Activated CD8-positive, alpha-beta T cell treated with anti-CD3 and anti-CD28 coated beads for 36 hours (primary cell): ENCODE data around the gene DLGAP1. TPM values are rescaled to one million over a fixed set of nuclear protein-coding genes. Genes with fewer than 3 reads are reported as not detected.

Experiments
- ATAC-seq: fragments of 200-7000 bp; cut with Tn5 transposase; one replicate; pipeline ENCODE4 v1.10.0; 2021; ENCODE audit warnings: mild to moderate bottlenecking, moderate library complexity
- CTCF ChIA-PET: fragments of 350-600 bp; sonication (Branson Sonifier 250); formaldehyde crosslinking; loops from one replicate; lab custom pipeline; 2021; ENCODE audit warnings: antibody characterized with exemption; lab: Charles Lee
- POLR2A ChIA-PET: fragments of 350-600 bp; sonication (Branson Sonifier 250); formaldehyde crosslinking; loops from one replicate; lab custom pipeline; 2021; ENCODE audit warnings: antibody characterized with exemption; lab: Charles Lee
- DNase-seq: peaks from one replicate; pipeline ENCODE4 v3.0.0-alpha.2; 2020
- H3K27ac Mint-ChIP-seq: one replicate; pipeline ENCODE4 v1.8.0; 2021; ENCODE audit warnings: mild to moderate bottlenecking, mixed read lengths
- H3K27me3 Mint-ChIP-seq: one replicate; pipeline ENCODE4 v1.8.0; 2021; ENCODE audit warnings: mixed read lengths
- H3K36me3 Mint-ChIP-seq: one replicate; pipeline ENCODE4 v1.8.0; 2021; ENCODE audit warnings: low read depth, mixed read lengths
- H3K4me1 Mint-ChIP-seq: one replicate; pipeline ENCODE4 v1.8.0; 2021; ENCODE audit warnings: low read depth, mixed read lengths
- H3K4me3 Mint-ChIP-seq: one replicate; pipeline ENCODE4 v1.8.0; 2021; ENCODE audit warnings: mild to moderate bottlenecking, moderate library complexity, mixed read lengths
- H3K9me3 Mint-ChIP-seq: one replicate; pipeline ENCODE4 v1.8.0; 2021; ENCODE audit warnings: mixed read lengths
- intact Hi-C: fragments of 100-400 bp; cut with micrococcal nuclease; formaldehyde crosslinking; loops from one replicate; pipeline ENCODE4 v1.10.0; 2022
- total RNA-seq, 2 experiments: library from RNA; stranded (reverse); gene quantifications; one replicate each; pipeline ENCODE4 v1.2.3, GENCODE V29; 2021
- TF ChIP-seq, protein P1 (sequence below): fragments of 200-600 bp; IDR thresholded peaks from one replicate; pipeline ENCODE4 v1.8.0; 2022; ENCODE audit warnings: antibody characterized with exemption, mild to moderate bottlenecking

The DLGAP1 gene
- total RNA-seq, 2 experiments from 2014 or later: not detected

DNA sequence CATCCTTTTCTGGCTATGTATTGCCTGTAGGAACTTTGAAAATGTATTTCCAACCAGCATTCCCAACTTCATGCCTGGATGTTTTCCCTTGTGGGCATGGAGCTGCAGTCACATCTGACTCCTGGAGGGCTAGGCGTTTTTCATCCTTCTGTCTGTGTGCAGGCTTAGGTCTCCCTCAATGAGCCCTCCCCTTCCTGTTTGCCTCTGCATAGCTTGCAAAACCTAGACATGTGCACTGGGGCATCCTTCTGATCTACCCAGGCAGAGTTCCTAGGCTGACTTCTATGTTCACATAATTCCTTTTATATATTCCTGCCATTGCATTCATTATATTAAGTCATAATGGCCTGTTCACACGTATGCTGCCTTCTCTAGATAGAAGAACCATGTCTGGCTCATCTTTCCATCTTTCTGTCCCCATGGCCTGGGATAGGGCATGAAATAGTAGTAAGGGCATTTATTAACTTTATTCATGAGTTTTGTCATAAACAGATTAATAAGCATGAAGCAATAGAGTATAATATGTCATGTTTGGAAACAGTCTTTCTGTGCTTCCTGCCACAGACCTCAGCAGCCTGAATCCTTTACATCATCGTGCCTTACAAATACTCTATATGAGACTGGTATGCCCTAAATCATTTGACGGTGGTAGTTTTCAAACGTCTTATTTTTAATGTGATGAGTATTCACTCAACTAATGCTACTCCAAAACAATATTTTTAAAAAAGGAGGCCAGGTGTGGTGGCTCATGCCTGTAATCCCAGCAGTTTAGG is 809.5 kb downstream of the DLGAP1 start:
- DNase-seq (no peak), ATAC-seq (no peak)
- H3K36me3 Mint-ChIP-seq: no peaks in the 10 kb centered on the region
- TF ChIP-seq, protein P1, sequence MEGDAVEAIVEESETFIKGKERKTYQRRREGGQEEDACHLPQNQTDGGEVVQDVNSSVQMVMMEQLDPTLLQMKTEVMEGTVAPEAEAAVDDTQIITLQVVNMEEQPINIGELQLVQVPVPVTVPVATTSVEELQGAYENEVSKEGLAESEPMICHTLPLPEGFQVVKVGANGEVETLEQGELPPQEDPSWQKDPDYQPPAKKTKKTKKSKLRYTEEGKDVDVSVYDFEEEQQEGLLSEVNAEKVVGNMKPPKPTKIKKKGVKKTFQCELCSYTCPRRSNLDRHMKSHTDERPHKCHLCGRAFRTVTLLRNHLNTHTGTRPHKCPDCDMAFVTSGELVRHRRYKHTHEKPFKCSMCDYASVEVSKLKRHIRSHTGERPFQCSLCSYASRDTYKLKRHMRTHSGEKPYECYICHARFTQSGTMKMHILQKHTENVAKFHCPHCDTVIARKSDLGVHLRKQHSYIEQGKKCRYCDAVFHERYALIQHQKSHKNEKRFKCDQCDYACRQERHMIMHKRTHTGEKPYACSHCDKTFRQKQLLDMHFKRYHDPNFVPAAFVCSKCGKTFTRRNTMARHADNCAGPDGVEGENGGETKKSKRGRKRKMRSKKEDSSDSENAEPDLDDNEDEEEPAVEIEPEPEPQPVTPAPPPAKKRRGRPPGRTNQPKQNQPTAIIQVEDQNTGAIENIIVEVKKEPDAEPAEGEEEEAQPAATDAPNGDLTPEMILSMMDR: no peak
- H3K4me3 Mint-ChIP-seq: no peak overlapping the region
- no peaks in the 10 kb centered on the region for H3K9me3 Mint-ChIP-seq
- intact Hi-C loops: no loop called here
- no peak overlapping the region for H3K27ac Mint-ChIP-seq
- H3K4me1 Mint-ChIP-seq: peaks cover 16% of the 10 kb centered on the region
- POLR2A ChIA-PET: interaction anchor here (0.9 kb wide), 1 partner anchor 17 kb away, joined by 3 read pairs; no protein-coding TSS in a partner anchor
- CTCF ChIA-PET: interaction anchor here (1.1 to 2.0 kb wide), 4 partner anchors 21 to 348 kb away, joined by 3 to 10 read pairs (median 6); no protein-coding TSS in a partner anchor
- no peaks in the 10 kb centered on the region for H3K27me3 Mint-ChIP-seq

DNA sequence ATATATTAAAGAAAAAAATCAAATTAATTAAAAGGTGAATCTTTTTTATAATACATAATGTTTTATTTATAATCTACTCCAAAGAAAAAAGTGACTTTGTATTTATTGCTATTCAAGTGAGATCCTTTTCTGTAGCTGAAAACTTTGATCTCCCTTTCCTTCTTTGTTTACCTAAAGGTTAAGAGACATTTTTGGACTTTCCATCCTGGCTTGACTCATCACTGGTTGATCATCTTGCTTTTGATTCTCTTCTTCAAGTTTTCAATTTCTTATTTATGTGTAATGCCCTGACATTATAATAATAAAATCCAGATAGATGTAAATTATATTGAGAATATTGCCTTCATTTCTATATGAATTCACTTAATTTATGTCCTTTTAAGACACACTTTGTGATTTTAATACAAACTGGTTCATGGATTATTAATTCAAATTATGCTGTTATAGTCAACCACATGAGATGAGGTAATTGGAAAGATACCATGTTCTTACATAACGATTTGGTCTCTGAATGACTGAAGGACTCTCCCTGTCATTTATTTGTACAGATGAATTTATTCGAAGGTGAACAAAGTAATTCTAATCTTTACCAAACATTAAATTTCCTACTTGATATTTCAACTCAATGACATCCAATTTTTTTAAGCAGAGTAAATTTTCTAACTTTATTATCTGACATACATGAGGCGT is 820.7 kb downstream of the DLGAP1 start:
- H3K27me3 Mint-ChIP-seq: no peaks in the 10 kb centered on the region
- DNase-seq: no peak
- ATAC-seq: peak; percentile 53
- peaks cover 27% of the 10 kb centered on the region for H3K4me1 Mint-ChIP-seq
- no peaks in the 10 kb centered on the region for H3K36me3 Mint-ChIP-seq
- H3K9me3 Mint-ChIP-seq: no peaks in the 10 kb centered on the region
- intact Hi-C loops: no loop called here
- H3K27ac Mint-ChIP-seq: peak overlapping the region; percentile 47
- POLR2A ChIA-PET: no interaction called here
- TF ChIP-seq, protein P1: no peak
- no peak overlapping the region for H3K4me3 Mint-ChIP-seq
- CTCF ChIA-PET: interaction anchor here (1.4 to 2.4 kb wide), 3 partner anchors 31 to 40 kb away, joined by 3 to 10 read pairs (median 5); no protein-coding TSS in a partner anchor

DNA sequence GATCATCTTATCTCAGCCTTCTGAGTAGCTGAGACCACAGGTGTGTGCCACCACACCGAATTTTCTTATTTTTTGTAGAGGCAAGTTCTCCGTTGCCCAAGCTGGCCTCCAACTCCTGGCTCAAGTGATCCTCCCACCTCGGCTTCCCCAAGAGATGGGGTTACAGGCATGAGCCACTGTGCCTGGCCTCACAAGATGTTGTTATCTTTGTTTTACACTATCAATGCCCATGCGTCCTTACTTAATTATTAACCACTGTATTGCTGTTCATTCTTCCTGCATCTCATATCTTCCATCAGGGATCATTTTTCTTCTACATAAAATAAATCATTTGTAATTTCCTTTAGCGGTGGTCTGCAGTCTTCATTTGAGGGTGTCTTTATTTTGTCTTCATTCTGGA is 823.2 kb downstream of the DLGAP1 start:
- H3K36me3 Mint-ChIP-seq: no peaks in the 10 kb centered on the region
- CTCF ChIA-PET: interaction anchor here (1.3 to 2.4 kb wide), 2 partner anchors 34 to 38 kb away, joined by 4 to 10 read pairs; no protein-coding TSS in a partner anchor
- POLR2A ChIA-PET: no interaction called here

DNA sequence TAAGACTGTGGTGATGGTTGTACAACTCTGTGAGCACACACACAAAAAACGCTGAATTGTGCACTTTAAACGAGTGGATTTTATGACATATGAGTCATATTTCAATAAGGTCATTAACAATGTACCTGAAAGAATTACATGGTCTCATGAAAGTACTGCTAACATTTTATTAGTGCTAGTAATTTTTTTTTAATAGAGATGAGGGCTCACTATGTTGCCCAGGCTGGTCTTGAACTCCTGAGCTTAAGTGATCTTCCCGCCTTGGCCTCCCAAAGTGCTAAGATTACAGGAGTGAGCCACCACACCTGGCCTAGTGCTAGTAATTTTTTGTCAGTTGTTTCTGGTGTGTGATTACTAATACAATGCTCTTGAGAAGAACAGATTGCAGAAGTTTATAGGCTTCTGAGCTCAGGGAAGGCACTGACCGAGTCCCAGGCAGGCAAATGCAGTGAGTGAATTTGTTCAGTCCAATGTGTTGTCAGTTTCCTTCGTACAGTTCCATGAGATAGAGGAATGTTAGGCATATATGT is 828.1 kb downstream of the DLGAP1 start:
- intact Hi-C loops: no loop called here
- Mint-ChIP-seq H3K36me3 (peaks cover 1% of the 10 kb centered on the region), H3K4me3 (no peak overlapping the region), H3K4me1 (peaks cover 32% of the 10 kb centered on the region), H3K9me3 (no peaks in the 10 kb centered on the region), H3K27me3 (no peaks in the 10 kb centered on the region), H3K27ac (no peak overlapping the region)
- DNase-seq (no peak), ATAC-seq (no peak)
- CTCF ChIA-PET: interaction anchor here (1.2 to 1.7 kb wide), 3 partner anchors 22 to 39 kb away, joined by 3 to 5 read pairs (median 5); no protein-coding TSS in a partner anchor
- TF ChIP-seq, protein P1: no peak
- POLR2A ChIA-PET: no interaction called here

More for the DNA sequence above, 823.2 kb downstream of the DLGAP1 start:
- DNase-seq (no peak), ATAC-seq (no peak)
- Mint-ChIP-seq H3K4me1 (peaks cover 29% of the 10 kb centered on the region), H3K4me3 (no peak overlapping the region), H3K27me3 (no peaks in the 10 kb centered on the region), H3K9me3 (no peaks in the 10 kb centered on the region), H3K27ac (no peak overlapping the region)
- intact Hi-C loops: no loop called here
- TF ChIP-seq, protein P1: no peak
